Activated CD8-positive, alpha-beta T cell treated with anti-CD3 and anti-CD28 coated beads for 36 hours (primary cell): ENCODE measurements around the gene BICC1. TPM values are rescaled to one million over a fixed set of nuclear protein-coding genes. Genes with fewer than 3 reads are reported as not detected.

Experiments
- ATAC-seq: fragments of 200-7000 bp; cut with Tn5 transposase; one replicate; pipeline ENCODE4 v1.10.0; 2021; ENCODE audit warnings: mild to moderate bottlenecking, moderate library complexity
- CTCF ChIA-PET: fragments of 350-600 bp; sonication (Branson Sonifier 250); formaldehyde crosslinking; loops from one replicate; lab custom pipeline; 2021; ENCODE audit warnings: antibody characterized with exemption; lab: Charles Lee
- POLR2A ChIA-PET: fragments of 350-600 bp; sonication (Branson Sonifier 250); formaldehyde crosslinking; loops from one replicate; lab custom pipeline; 2021; ENCODE audit warnings: antibody characterized with exemption; lab: Charles Lee
- DNase-seq: peaks from one replicate; pipeline ENCODE4 v3.0.0-alpha.2; 2020
- H3K27ac Mint-ChIP-seq: one replicate; pipeline ENCODE4 v1.8.0; 2021; ENCODE audit warnings: mild to moderate bottlenecking, mixed read lengths
- H3K27me3 Mint-ChIP-seq: one replicate; pipeline ENCODE4 v1.8.0; 2021; ENCODE audit warnings: mixed read lengths
- H3K36me3 Mint-ChIP-seq: one replicate; pipeline ENCODE4 v1.8.0; 2021; ENCODE audit warnings: low read depth, mixed read lengths
- H3K4me1 Mint-ChIP-seq: one replicate; pipeline ENCODE4 v1.8.0; 2021; ENCODE audit warnings: low read depth, mixed read lengths
- H3K4me3 Mint-ChIP-seq: one replicate; pipeline ENCODE4 v1.8.0; 2021; ENCODE audit warnings: mild to moderate bottlenecking, moderate library complexity, mixed read lengths
- H3K9me3 Mint-ChIP-seq: one replicate; pipeline ENCODE4 v1.8.0; 2021; ENCODE audit warnings: mixed read lengths
- intact Hi-C: fragments of 100-400 bp; cut with micrococcal nuclease; formaldehyde crosslinking; loops from one replicate; pipeline ENCODE4 v1.10.0; 2022
- total RNA-seq, 2 experiments: library from RNA; stranded (reverse); gene quantifications; one replicate each; pipeline ENCODE4 v1.2.3, GENCODE V29; 2021
- TF ChIP-seq, protein P1 (sequence below): fragments of 200-600 bp; IDR thresholded peaks from one replicate; pipeline ENCODE4 v1.8.0; 2022; ENCODE audit warnings: antibody characterized with exemption, mild to moderate bottlenecking

BICC1 gene
- total RNA-seq, 2 experiments from 2014 or later, result not detected

DNA sequence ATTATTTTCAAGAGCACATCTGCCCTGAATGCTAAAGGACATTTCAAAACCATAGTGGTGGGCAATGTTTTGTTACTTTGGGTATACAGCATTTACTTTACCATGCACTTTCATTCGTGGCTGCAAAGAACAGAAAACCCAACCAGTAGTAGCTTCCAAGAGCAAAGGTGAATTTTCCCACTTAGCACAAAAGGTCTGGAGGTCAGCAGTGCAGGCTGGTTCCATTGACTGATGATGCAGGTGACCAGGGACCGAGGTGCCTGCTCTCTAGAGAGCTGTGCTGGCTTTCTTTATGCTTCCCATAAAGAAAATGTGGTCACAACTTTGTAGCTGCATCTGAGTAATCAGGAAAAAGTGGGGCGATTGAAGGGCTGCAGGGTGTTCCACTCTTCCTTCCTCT lies 240.0 kb downstream of the BICC1 start:
- POLR2A ChIA-PET, result no interaction called here
- TF ChIP-seq, protein P1, sequence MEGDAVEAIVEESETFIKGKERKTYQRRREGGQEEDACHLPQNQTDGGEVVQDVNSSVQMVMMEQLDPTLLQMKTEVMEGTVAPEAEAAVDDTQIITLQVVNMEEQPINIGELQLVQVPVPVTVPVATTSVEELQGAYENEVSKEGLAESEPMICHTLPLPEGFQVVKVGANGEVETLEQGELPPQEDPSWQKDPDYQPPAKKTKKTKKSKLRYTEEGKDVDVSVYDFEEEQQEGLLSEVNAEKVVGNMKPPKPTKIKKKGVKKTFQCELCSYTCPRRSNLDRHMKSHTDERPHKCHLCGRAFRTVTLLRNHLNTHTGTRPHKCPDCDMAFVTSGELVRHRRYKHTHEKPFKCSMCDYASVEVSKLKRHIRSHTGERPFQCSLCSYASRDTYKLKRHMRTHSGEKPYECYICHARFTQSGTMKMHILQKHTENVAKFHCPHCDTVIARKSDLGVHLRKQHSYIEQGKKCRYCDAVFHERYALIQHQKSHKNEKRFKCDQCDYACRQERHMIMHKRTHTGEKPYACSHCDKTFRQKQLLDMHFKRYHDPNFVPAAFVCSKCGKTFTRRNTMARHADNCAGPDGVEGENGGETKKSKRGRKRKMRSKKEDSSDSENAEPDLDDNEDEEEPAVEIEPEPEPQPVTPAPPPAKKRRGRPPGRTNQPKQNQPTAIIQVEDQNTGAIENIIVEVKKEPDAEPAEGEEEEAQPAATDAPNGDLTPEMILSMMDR, result no peak
- no peak for ATAC-seq
- Mint-ChIP-seq H3K27ac (no peak overlapping the region), H3K4me3 (no peak overlapping the region), H3K27me3 (peaks cover 2% of the 10 kb centered on the region), H3K36me3 (no peaks in the 10 kb centered on the region), H3K4me1 (no peaks in the 10 kb centered on the region), H3K9me3 (no peaks in the 10 kb centered on the region)
- CTCF ChIA-PET, result no interaction called here
- intact Hi-C loops, result no loop called here
- DNase-seq, result no peak

DNA sequence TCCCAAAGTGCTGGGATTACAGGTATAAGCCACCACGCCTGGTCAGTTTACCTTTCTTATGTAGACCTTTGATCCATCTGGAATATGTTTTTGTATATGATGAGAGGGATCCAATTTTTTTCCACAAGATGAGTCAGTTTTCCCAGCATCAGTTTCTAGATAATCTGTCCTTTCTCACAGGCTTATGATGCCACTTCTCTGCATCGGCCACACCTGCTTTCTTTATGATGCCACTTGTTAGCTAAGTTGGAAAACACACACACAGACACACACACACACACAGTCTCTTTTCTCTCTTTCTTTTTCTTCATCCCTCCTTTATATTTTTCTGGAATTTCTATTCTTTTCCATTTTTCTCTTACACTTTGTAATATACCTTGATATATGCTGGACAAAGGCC lies 240.8 kb downstream of the BICC1 start:
- no peak overlapping the region for H3K4me3 Mint-ChIP-seq
- intact Hi-C loops, result no loop called here
- ChIA-PET CTCF (no interaction called here), POLR2A (no interaction called here)
- peaks cover 2% of the 10 kb centered on the region for H3K27me3 Mint-ChIP-seq
- no peak overlapping the region for H3K27ac Mint-ChIP-seq
- no peaks in the 10 kb centered on the region for H3K36me3 Mint-ChIP-seq
- TF ChIP-seq, protein P1, result no peak
- no peaks in the 10 kb centered on the region for H3K9me3 Mint-ChIP-seq
- ATAC-seq (no peak), DNase-seq (no peak)
- H3K4me1 Mint-ChIP-seq, result no peaks in the 10 kb centered on the region

DNA sequence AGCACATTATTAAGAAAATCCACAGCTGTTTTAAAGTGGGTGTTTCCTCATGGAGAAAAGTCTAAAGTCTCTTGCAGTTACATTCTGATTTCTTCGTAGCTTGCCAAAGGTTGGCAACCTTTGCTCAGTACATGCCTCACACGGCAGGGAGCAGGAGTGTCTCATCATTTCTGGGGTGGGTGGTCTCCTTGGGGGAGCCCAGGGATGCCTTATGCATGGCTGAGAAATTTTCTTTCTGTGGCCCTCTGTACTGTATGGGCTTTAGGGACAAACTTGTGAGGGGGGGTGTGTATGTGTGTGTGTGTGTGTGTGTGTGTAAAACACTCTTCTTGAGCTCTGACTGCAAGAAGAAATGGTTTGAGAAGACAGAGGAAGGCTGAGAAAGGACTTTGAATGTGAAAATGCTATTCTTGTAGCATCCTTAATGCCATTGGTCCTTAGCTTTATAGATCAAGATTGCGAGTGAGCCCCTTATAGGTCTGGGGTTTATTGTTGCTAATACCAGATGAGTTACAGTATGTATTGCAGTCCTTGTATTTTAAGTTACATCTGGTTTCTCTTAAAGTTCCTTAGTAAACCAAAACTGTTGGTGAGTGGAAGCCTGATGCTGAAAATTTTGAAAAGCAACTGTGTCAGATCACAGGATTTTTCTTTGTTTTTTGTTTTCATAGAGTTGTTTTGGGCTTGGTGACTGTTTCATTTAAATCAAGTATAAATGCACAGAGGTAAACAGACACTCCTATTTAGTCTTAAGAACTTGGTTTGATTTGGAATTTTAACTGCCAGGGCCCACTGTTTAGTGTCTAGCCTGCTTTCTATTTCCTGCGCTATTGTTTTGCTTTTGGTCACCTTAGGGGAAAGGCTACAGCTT lies 242.0 kb downstream of the BICC1 start:
- H3K27me3 Mint-ChIP-seq, result peaks cover 2% of the 10 kb centered on the region
- no peak for DNase-seq
- no peak overlapping the region for H3K27ac Mint-ChIP-seq
- CTCF ChIA-PET, result no interaction called here
- POLR2A ChIA-PET, result no interaction called here
- TF ChIP-seq, protein P1, result no peak
- H3K4me3 Mint-ChIP-seq, result no peak overlapping the region
- intact Hi-C loops, result no loop called here
- no peaks in the 10 kb centered on the region for H3K4me1 Mint-ChIP-seq
- ATAC-seq, result no peak
- no peaks in the 10 kb centered on the region for H3K36me3 Mint-ChIP-seq
- H3K9me3 Mint-ChIP-seq, result no peaks in the 10 kb centered on the region

DNA sequence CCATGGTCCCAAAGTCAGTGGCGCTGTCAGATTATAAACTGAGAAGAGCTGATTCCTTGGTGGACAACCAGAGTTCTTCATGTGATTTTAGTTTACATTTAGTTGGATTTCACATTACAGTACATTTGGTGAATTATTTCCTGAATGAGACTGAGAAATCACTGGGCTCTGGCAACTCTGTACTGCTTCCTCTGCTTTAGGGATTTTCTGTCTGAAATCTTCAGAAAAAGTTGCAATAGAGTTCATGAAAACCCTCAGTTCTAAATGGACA lies 242.6 kb downstream of the BICC1 start:
- CTCF ChIA-PET, result no interaction called here
- ATAC-seq (no peak), DNase-seq (no peak)
- Mint-ChIP-seq H3K27me3 (peaks cover 2% of the 10 kb centered on the region), H3K36me3 (no peaks in the 10 kb centered on the region), H3K9me3 (no peaks in the 10 kb centered on the region), H3K4me3 (no peak overlapping the region), H3K27ac (no peak overlapping the region), H3K4me1 (no peaks in the 10 kb centered on the region)
- POLR2A ChIA-PET, result no interaction called here
- intact Hi-C loops, result no loop called here
- TF ChIP-seq, protein P1, result no peak

DNA sequence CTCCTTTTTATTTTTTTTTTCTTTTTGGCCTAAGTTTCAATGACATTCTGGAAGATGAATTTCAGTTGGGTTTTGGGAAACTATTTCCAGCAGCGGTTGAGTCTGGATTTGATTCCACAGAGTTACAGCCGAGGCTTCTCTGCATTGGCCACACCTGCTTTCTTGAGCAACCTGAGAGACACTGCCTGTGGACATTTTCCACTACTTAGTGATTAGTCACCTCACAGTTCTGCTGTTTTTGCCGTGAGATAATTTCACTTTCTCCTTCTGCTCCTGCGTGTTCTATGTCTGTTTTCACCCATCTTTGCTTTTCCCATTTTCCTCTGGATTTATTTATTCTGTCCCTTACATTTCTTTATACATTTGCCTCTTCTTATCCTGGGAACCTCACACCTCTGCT lies 243.0 kb downstream of the BICC1 start:
- Mint-ChIP-seq H3K9me3 (no peaks in the 10 kb centered on the region), H3K36me3 (no peaks in the 10 kb centered on the region), H3K27ac (no peak overlapping the region), H3K27me3 (peaks cover 2% of the 10 kb centered on the region), H3K4me1 (no peaks in the 10 kb centered on the region), H3K4me3 (no peak overlapping the region)
- ChIA-PET CTCF (no interaction called here), POLR2A (interaction anchor here (0.6 kb wide), 1 partner anchor 211 kb away, joined by 3 read pairs; no protein-coding TSS in a partner anchor)
- no peak for DNase-seq
- TF ChIP-seq, protein P1, result no peak
- intact Hi-C loops, result no loop called here
- no peak for ATAC-seq
